GF-D8 (cell line): ENCODE results near the gene WDTC1.
A peak's percentile ranks its signal among the peaks of the same experiment; 100 is the strongest.

Source experiments
- DNase-seq: peaks from one replicate; lab custom pipeline; 2025; lab: John Stamatoyannopoulos, UW

The WDTC1 gene

DNA sequence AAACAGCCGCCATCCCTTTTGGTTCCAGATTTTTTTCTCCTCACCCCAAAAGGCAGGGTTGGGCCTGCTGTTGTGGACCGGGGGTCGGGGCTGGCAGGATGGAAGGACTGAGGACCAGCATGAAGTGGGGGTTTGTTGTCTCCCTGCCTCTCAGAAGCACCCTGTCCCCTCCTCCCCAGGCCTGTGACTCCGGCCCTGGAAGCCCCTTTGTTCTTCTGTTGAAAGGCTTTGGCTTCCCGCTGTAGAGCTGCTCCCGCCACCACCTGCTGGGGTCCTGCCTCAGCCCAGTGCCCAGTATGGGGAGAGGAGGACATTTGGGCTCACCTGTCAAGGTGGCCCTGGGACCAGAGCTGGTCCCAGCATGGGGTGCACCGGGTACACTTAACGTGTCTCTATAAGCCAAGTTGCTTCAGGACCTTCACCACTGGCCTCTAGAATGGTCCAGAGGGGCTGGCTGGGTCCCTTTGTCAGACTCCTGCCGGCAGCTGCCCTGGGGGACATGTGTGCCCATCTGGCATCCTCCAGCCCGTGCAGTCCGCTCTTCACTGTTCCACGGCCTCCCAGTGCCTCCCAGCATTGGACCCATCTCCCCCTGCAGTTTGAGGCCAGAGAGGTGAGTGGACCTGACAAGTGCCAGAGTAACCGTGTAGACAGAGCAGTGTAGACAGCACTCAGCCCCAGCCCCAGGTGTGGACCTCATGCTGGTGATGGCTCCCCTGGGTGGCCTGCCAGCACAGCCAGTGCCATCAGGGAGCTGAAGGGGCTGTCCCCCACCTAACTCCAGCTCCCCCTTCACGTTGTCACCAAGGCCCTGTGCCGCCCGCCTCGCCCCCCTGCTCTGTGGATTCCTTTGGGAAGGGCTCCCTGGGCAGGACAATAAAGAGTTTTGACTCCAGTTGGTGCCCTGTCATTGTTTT, 101.3 kb downstream of the WDTC1 start:
- no peak for DNase-seq

DNA sequence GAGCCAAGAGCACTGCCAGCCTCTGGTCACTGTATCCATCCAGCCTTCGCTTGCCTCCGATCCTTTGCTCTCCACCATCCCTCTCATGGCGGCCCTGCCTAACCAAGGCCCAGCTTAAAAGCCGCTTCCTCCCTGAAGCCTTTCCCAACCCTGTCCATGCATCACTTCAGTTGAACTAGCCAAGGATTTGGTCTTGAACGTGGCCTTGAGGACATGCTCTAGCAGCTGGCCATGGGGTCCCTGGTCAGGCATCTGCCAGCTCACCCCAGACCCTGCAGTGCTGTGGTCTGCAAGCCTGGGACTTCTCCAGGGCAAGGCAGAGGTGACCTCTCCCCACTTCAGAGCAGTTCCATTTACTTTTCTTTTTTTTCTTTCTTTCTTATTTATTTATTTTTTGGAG, 102.3 kb downstream of the WDTC1 start:
- DNase-seq = no peak

DNA sequence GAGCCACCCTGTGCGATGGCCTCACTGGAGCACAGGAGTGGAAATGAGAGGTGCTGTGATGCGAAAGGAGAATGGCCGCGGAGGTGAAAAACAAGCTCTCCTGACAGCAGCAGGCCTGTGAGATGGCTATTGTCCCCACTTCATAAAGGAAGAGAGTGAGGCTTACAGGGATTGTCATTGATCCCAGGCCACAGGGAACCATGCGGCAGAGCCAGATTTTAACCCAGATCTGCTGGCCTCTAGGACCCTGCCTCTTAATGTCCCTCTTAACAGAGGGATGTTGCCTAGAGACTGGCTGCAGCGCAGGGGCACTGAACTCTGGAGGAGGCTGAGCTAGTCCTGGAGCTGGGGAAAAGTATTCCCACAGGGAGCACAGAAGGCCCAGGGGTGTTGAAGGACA, 104.3 kb downstream of the WDTC1 start:
- no peak for DNase-seq

DNA sequence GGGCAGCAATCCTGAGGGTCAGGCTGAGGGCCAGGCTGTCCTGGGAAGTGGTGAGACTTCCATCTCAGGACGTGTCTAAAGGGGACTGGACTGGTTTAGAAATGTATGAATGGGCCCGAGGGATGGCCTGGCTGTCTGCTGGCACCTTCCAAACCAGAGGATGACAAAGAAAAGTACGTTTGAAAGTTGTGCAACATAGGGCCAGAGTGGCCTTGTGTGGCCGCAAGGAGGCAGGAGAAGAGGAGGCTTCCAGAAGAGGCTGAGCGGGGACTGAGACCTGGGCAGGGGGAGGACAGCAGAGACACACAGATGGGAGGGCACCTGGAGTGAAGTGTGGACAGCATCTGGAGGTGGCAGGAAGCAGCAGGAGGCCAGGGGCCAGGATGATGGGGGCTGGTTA, 104.8 kb downstream of the WDTC1 start:
- DNase-seq = no peak

DNA sequence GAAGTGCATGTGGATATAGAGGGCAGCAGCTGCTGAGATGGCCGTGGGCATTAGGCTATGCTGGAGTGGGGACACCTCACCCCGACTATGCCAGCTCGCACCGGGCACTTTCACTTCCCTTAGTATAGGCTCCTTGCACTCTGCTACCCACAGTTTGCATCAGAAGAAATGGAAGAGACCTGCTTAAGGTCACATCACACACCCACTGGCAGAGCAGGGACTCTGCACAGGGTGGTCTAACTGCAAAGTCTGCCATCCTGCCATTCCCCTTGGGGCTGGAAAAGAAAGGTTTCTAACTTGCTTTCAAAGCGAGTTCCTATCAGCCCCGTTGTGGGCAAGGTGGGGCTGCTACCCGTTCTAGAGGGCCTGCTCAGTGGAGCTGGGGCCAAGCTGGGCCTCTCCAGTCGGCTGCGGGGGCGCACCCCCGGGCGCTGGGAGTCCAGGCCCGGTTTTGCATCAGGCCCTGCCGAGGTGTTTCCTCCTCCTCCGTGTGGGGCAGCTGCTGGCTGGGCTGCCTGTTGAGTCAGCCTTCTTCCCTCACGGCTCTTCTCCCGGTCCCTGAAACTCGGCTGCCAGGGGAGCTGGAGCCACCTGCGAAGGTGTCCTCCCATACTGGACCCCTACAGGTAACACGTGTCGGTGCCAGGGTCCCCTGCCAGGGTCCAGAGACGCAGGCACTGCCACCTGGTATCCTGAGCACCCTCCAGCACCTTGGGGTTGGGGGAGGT, 107.3 kb downstream of the WDTC1 start, which contains the start of gene SYTL1:
Gene SYTL1 (plus strand): TSS at position 498 of the 728 bp plus-strand sequence. CDS start 3,313 bp downstream, outside the sequence.
- DNase-seq = peak; percentile 71

DNA sequence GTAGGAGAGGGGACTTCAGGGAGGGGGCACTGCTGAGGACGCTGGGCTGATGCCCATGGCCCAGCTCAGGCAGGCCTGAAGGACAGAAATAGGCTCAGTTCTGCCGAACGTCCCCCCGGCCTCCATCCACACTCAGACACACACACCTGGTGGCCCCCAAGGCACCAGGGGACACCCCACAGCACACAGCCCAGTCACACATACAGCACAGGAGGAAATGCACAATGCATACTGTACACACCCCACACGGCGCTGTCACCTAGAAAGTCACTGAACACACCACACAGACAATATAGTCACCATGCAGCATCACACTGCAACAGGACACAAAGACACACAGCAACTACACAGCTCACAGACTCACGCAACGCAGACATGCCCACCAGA, 108.0 kb downstream of the WDTC1 start:
- no peak for DNase-seq

DNA sequence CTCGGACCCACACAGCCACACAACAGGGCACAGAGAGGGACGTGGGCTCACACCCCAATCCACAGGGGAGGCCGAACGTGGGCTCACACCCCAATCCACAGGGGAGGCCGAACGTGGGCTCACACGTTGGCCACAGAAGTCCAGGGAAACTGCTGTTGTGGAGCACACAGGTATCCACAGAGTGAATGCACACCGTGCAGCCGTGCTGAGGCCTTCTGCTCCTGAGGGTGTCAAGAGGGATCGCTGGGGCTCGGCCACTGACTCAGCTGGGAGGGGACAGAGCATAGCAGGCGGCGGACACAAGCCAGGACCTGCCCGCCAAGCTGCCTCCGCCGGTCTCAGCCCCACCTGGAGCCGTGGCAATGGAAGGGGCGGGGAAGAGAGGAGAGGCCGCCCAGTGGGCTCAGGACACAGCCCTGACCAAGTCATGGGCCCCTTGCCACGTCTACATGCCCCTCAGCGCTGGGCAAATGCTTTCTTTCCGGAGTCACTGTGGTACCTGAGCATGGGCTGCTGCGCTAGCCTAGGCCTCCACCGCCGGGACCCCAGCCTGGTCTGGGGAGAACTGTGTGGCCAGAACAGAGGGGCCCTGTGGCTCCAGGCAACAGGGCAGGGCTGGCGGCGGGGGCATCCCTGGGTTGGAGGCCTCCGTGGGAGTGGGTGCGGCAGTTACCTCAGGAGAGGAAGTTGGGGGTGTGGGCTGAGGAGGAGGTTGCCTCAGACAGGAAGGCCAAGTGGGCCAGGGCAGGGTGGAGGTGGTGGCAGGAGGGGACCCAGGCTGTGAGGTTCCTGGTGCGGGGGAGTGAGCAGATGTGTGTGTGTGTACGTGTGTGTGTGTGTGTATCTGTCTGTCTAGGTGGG, 108.6 kb downstream of the WDTC1 start:
- DNase-seq = peak; percentile 93

DNA sequence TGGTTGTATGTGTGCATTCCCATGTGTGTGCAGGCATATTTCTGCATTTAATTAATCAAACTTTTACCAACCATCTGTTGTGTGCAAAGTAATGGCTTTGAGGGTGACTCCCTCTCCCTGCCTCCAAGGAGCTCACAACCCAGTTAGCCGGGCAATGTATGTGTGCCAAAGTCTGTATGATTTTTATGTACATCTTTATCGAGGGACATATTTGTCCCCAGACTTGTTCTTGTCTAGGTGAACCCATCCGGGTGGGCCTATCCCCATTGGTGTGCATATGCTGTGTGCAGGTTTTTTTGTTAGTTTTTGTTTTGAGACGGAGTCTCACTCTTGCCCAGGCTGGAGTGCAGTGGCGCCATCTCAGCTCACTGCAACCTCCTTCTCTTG, 109.2 kb downstream of the WDTC1 start:
- no peak for DNase-seq

DNA sequence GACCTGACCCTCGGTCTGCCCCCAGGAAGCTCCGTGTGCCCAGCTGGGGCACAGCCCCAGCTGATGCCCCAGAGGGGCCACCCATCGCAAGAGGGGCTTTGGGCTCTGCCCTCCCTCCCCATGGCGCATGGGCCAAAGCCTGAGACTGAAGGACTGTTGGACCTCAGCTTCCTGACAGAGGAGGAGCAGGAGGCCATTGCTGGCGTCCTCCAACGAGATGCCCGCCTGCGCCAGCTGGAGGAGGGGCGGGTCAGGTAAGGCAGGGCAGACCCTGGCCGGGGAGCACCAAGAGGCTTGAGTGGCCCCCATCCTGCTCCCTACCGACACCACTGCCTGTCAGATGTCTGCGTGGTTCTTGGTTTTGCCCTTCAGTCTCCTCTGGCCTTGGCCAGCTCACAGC, 110.8 kb downstream of the WDTC1 start:
- no peak for DNase-seq

DNA sequence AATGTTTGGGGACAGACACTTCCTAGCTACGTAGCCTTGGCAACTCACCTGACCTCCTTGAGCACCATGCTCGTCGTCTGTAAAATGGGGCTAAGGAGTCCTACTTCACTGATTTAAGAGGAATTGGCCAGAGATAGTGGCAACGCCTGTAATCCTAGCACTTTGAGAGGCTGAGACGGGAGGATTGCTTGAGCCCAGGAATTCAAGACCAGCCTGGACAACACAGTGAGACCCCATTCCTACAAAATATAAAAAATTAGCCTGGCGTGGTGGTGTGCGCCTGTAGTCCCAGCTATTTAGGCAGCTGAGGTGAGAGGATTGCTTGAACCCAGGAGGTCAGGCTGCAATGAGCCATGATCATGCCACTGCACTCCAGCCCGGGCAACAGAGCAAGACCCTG, 111.9 kb downstream of the WDTC1 start:
- no peak for DNase-seq

DNA sequence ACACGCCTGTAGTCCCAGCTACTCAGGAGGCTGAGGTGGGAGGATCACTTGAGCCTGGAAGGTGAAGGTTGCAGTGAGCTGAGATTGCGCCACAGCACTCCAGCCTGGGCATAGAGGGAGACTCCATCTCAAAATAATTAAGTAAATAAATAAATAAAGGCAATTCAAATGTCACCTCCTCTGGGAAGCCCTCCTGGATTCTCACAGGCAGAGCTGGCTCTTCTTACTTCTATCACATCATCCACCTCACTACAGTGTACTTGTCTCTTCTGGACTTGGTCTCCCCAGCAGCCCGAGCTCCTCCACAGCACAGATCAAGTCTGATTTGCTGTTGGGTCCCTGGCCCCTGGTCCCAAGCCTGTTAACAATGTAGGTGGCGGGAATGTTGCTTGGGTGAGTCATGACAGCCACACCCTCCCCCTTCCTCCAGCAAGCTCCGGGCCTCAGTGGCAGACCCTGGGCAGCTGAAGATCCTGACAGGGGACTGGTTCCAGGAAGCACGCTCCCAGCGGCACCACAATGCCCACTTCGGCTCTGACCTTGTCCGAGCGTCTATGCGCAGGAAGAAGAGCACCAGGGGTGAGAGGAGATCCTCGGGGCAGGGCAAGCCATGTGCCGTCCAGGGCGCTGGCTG, 112.7 kb downstream of the WDTC1 start:
- no peak for DNase-seq

DNA sequence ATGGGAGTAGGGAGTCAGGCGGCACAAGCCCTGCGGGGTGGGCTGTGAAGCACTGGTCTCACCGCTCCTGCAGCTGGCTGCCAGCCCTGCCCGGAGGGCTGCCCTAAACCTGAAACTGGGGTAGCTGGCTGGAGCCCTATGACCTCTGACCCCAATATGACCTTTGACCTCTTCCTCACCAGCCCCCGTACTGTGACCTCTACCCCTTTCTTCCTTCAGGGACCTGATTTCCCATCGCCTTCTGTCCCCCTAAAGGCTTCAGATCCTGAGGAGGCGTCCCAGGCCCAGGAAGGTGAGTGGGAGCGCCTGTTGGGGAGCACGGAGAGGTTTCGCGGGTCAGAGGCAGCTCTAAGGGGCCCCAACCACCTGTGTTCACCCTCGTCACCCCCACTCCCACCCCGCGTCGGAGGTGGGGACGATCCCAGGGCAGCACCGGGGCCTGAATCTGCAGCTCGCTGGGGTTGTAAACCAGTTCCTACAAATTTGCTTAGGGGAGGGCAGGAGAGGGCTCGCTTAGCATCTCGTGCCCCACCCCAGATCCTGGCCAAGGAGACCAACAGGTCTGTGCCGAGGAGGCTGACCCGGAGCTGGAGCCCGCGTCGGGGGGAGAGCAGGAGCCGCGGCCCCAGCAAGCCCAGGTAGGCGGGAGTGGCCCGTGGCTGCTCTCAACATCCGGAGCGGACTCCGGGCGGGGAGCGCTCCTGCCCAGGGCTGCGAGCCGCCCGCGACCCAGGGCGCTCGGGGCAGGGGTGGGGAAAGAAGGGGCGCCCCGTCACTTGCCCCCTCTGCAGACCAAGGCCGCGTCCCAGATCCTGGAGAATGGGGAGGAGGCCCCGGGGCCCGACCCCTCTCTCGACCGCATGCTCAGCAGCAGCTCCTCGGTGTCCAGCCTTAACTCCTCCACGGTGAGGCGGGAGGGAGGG, 114.7 kb downstream of the WDTC1 start:
- no peak for DNase-seq

DNA sequence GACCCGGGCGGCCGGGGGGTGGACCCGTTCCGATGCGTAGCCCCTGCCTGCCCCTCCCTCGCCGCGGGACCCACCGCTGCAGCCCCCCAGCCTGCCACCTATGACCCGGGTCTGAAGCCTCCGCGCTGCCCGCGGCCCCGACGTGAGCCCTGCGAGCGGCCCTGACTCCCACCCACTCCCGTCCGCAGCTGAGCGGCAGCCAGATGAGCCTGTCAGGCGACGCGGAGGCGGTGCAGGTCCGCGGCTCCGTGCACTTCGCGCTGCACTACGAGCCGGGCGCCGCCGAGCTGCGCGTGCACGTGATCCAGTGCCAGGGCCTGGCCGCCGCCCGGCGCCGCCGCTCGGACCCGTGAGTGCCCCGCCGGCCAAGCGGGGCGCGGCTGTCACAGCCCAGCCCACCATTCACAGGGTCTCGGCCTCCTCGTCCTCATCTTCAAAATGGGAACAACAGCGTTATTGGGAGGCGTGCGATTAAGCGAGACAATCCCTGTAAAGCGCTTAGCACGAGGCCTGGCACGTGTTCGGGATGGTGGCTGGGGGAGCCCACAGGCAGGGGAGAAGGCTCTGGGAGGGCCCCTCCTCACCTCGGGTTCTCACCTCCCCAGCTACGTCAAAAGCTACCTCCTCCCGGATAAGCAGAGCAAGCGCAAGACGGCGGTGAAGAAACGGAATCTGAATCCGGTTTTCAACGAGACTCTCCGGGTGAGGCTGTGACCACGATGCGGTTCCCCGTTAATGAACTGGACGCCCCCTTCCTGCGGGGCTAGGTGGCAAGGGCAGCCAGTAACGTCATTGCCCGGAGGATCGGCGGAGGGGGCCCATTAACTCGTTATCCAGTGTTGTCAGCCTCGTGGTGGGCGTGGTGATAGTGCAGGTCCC, 115.6 kb downstream of the WDTC1 start:
- no peak for DNase-seq

DNA sequence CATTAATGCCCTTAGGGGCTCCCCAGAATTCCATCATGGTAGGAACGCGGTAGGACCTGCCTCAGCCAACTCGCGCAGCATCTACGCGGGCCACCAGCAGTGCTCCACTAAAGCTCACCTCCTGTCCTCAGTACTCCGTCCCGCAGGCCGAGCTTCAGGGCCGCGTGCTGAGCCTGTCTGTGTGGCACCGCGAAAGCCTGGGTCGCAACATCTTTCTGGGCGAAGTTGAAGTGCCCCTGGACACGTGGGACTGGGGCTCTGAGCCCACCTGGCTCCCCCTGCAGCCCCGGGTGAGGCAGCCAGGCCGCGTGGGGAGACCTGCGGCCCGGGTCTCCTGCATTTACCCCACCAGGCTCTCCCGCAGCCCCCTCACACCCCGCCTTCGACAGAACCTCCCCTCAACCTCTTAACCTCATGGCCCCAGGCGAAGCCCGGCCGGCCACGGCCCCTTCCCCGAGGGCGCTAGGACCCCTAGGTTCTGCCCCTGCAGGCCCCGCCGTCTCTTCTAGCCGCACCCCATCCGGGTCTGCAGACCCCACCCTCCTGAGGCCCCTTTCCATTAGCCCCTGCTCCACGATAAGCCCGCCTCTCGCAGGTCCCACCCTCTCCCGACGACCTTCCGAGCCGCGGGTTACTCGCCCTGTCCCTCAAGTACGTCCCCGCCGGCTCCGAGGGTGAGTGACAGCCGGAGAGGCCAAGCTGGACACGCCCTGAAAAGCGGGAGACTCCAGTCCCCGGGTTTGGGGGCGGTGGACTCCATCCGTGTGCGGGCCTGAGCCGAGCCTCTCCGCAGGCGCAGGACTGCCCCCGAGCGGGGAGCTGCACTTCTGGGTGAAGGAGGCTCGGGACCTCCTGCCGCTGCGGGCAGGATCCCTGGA, 116.5 kb downstream of the WDTC1 start:
- no peak for DNase-seq

DNA sequence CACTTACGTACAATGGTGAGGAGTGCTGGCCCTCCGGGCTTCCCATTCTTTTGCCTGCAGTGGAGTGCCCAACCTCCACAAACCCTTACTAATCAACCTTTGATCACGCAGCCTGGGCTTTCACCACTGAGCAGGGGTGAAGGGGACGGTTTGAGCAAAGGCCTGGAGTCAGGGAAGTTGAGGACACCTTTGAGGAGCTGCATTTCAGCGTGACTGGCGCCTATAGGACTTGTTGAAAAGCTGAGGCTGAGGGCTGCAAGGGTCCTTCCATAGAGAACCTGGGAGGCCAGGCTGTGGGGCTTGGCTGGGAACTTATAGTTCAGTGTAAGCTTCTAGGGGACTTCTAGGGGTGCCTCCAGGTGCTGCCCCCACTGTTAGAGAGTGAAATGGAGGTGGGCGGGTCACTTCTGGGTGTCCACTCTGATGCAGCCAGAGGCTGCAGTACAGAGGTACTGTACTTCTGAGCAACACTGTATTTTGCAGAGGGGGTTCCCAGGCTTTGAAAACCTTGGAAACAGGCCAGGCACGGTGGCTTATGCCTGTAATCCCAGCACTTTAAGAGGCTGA, 117.2 kb downstream of the WDTC1 start:
- DNase-seq = no peak

DNA sequence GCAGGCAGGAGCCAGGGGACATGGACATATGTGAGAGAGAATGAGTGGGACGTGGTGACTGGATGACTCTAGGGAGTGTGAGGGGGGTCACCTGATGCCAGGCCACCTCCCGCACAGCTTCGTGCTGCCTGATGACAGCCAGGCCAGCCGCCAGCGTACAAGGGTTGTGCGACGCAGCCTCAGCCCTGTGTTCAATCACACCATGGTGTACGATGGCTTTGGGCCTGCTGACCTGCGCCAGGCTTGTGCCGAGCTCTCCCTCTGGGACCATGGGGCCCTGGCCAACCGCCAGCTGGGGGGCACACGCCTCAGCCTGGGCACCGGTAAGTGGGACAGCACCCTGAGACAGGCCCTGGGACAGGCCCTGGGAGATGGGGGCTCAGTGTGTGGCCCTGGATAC, 118.7 kb downstream of the WDTC1 start:
- no peak for DNase-seq

DNA sequence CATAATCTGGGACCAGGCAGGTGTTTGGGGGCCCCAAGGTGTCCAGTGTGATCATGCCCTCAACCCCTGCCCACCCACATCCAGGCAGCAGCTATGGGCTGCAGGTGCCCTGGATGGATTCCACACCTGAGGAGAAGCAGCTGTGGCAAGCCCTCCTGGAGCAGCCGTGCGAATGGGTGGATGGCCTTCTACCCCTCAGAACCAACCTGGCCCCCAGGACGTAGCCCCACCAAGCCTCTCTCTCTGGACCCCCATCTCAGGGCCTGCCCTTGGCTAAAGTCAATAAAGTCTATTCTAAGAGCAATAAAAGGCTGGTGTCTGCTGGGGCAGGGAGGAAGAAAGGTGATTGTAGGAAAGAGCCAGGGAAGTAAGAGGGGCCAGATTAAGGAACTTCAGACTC, 119.2 kb downstream of the WDTC1 start:
- DNase-seq = no peak

DNA sequence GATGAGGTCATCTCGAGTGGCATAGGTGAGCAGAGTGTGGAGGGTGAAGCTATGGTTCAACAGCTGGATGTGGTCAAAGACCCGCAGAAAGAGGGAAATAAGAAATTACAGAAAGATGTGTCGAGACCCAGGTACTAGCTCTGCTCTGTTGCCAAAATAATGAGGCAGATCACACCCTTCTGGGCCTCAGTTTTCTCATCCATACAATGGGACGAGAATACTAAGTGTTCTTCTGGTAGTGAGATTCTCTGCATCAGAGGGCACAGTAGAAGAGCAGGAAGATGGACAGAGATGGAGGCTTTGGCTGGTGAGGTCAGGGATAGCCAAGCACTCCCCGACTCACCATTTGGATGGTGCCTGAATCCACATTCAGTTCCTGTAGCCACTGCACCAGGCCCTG, 121.3 kb downstream of the WDTC1 start:
- DNase-seq = no peak

DNA sequence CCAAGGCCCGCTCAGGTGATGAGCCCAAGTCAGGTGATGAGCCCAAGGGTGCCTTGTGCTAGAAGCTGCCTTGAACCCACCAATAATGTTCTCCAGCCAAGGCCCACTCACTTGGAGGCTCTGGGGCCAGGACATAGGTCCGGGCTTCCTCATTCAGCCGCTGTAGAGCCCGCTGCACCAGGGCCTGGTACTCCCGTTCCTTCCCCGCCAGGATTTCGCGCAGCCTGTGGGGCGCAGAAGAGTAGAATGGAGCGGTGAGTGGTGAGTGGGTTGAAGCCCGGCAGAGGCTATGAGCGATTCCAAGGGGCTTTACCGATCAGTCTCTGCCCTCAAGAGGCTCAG, 121.8 kb downstream of the WDTC1 start:
- DNase-seq = no peak
